IMR-90 (cell line): ENCODE data around the gene OSBPL8. TPM values are rescaled to one million over a fixed set of nuclear protein-coding genes. Genes with fewer than 3 reads are reported as not detected.

Experiments
- ATAC-seq: fragments of 200-7000 bp; cut with Tn5 transposase; 2 replicates; pipeline ENCODE4 v1.9.1; 2020; ENCODE audit warnings: low read depth, mild to moderate bottlenecking, moderate library complexity
- BruUV-seq: library from RNA; stranded (reverse); fragments of 400-500 nt; replicated peaks from 2 replicates; lab custom pipeline; 2021; lab: Mats Ljungman, UMichigan
- CTCF ChIA-PET: fragments of 300-600 bp; formaldehyde crosslinking; extraction: SDS; loops from one replicate; lab custom pipeline; 2021; ENCODE audit warnings: antibody characterized with exemption; lab: Yijun Ruan, JAX
- POLR2A ChIA-PET: fragments of 300-600 bp; sonication (Branson Sonifier 250); formaldehyde crosslinking; loops from one replicate; lab custom pipeline; 2022; ENCODE audit warnings: antibody characterized with exemption; ENCODE audit not compliant: unreplicated experiment; lab: Charles Lee
- DNase-seq: peaks from one replicate; pipeline ENCODE4 v3.0.0; 2013
- H2AFZ ChIP-seq: replicated peaks from 2 replicates; pipeline ENCODE3; 2013; ENCODE audit warnings: low read length, mild to moderate bottlenecking; ENCODE audit not compliant: poor library complexity
- H2AK5ac ChIP-seq: 2 replicates; pipeline ENCODE4 v1.6.1; 2013; ENCODE audit warnings: low read depth, low read length, inconsistent platforms
- H2AK9ac ChIP-seq: replicated peaks from 2 replicates; pipeline ENCODE3; 2013; ENCODE audit warnings: mild to moderate bottlenecking, low read depth, low read length, moderate library complexity; ENCODE audit not compliant: poor library complexity
- H2BK120ac ChIP-seq: 2 replicates; pipeline ENCODE4 v1.6.1; 2013; ENCODE audit warnings: low read depth, low read length, inconsistent platforms
- H2BK15ac ChIP-seq: 3 replicates; pipeline ENCODE4 v1.6.1; 2013; ENCODE audit warnings: low read depth, low read length, inconsistent platforms
- H2BK20ac ChIP-seq: 2 replicates; pipeline ENCODE4 v1.6.1; 2013; ENCODE audit warnings: low read depth, mild to moderate bottlenecking, inconsistent platforms, low read length, moderate library complexity
- H2BK5ac ChIP-seq: 2 replicates; pipeline ENCODE4 v1.6.1; 2013; ENCODE audit warnings: mild to moderate bottlenecking, low read depth, low read length, inconsistent platforms; ENCODE audit not compliant: poor library complexity, severe bottlenecking
- H3K14ac ChIP-seq: replicated peaks from 2 replicates; pipeline ENCODE4 v1.6.1; 2013; ENCODE audit warnings: low read depth, low read length, inconsistent platforms
- H3K18ac ChIP-seq: 2 replicates; pipeline ENCODE4 v1.6.1; 2013; ENCODE audit warnings: low read depth, low read length, control low read depth
- H3K23ac ChIP-seq: 2 replicates; pipeline ENCODE4 v1.6.1; 2013; ENCODE audit warnings: low read depth, low read length, inconsistent platforms
- H3K27ac ChIP-seq: 2 replicates; pipeline ENCODE4 v1.5.1; 2013; ENCODE audit warnings: mild to moderate bottlenecking, control low read depth, low read length; ENCODE audit not compliant: insufficient read depth
- H3K27me3 ChIP-seq: 2 replicates; pipeline ENCODE4 v1.6.1; 2013; ENCODE audit warnings: low read length; ENCODE audit not compliant: control insufficient read depth, insufficient read depth
- H3K36me3 ChIP-seq: 2 replicates; pipeline ENCODE4 v1.6.1; 2013; ENCODE audit warnings: low read length, mixed read lengths; ENCODE audit not compliant: control insufficient read depth, insufficient read depth
- H3K4ac ChIP-seq: 2 replicates; pipeline ENCODE4 v1.6.1; 2013; ENCODE audit warnings: low read depth, low read length, inconsistent platforms
- H3K4me1 ChIP-seq: 2 replicates; pipeline ENCODE4 v1.6.1; 2013; ENCODE audit warnings: low read length, mixed read lengths; ENCODE audit not compliant: control insufficient read depth, insufficient read depth
- H3K4me2 ChIP-seq: 2 replicates; pipeline ENCODE4 v1.6.1; 2013; ENCODE audit warnings: low read depth, mild to moderate bottlenecking, control low read depth, low read length, moderate library complexity
- H3K4me3 ChIP-seq: 2 replicates; pipeline ENCODE4 v1.5.1; 2013; ENCODE audit warnings: low read depth, mild to moderate bottlenecking, control low read depth, low read length, moderate library complexity; ENCODE audit not compliant: insufficient read depth
- H3K56ac ChIP-seq: 2 replicates; pipeline ENCODE4 v1.6.1; 2013; ENCODE audit warnings: low read length, inconsistent platforms; ENCODE audit not compliant: insufficient read depth; ENCODE audit errors: extremely low read depth
- H3K79me1 ChIP-seq, 2 experiments: 2 replicates each; pipeline ENCODE4 v1.6.1; 2013; ENCODE audit warnings: low read length in 2 of 2, inconsistent platforms in 1 of 2, low read depth in 1 of 2
- H3K9ac ChIP-seq: 2 replicates; pipeline ENCODE4 v1.6.1; 2013; ENCODE audit warnings: low read depth, low read length, control low read depth
- H3K9me1 ChIP-seq: 2 replicates; pipeline ENCODE4 v1.6.1; 2013; ENCODE audit warnings: low read length, inconsistent platforms; ENCODE audit not compliant: insufficient read depth
- H3K9me3 ChIP-seq: 2 replicates; pipeline ENCODE4 v1.6.1; 2013; ENCODE audit warnings: low read length; ENCODE audit not compliant: control insufficient read depth, insufficient read depth
- H4K20me1 ChIP-seq: 2 replicates; pipeline ENCODE4 v1.6.1; 2013; ENCODE audit warnings: low read length, inconsistent platforms; ENCODE audit not compliant: insufficient read depth
- H4K5ac ChIP-seq: 2 replicates; pipeline ENCODE4 v1.6.1; 2013; ENCODE audit warnings: mild to moderate bottlenecking, low read depth, low read length, control low read depth
- H4K8ac ChIP-seq, 2 experiments: 2 replicates each; pipeline ENCODE4 v1.6.1; 2013; ENCODE audit warnings: low read depth in 2 of 2, low read length in 2 of 2, control low read depth in 1 of 2, inconsistent platforms in 1 of 2
- H4K91ac ChIP-seq: 2 replicates; pipeline ENCODE4 v1.6.1; 2013; ENCODE audit warnings: low read depth, low read length, inconsistent platforms; ENCODE audit not compliant: insufficient read depth
- BHLHE40 ChIP-seq: fragments of 150-350 bp; IDR thresholded peaks from 2 replicates; pipeline ENCODE4 v1.6.1; 2016; ENCODE audit warnings: mild to moderate bottlenecking, low read depth, low read length
- CEBPB ChIP-seq: IDR thresholded peaks from 2 replicates; pipeline ENCODE4 v1.6.1; 2012; ENCODE audit warnings: low read depth, low read length, improper control_type of control experiment
- CHD1 ChIP-seq: IDR thresholded peaks from 2 replicates; pipeline ENCODE4 v1.6.1; 2012; ENCODE audit warnings: low read depth, low read length, improper control_type of control experiment
- FOS ChIP-seq: fragments of 150-350 bp; IDR thresholded peaks from 2 replicates; pipeline ENCODE4 v1.6.1; 2016; ENCODE audit warnings: low read depth, low read length
- MAFK ChIP-seq: IDR thresholded peaks from 2 replicates; pipeline ENCODE4 v1.6.1; 2012; ENCODE audit warnings: low read depth, low read length, improper control_type of control experiment
- MAZ ChIP-seq: IDR thresholded peaks from 2 replicates; pipeline ENCODE4 v1.6.1; 2012; ENCODE audit warnings: low read depth, mild to moderate bottlenecking, low read length, improper control_type of control experiment, moderate library complexity, borderline replicate concordance
- MXI1 ChIP-seq: IDR thresholded peaks from 2 replicates; pipeline ENCODE4 v1.6.1; 2012; ENCODE audit warnings: low read depth, mild to moderate bottlenecking, low read length, moderate library complexity, borderline replicate concordance
- NFE2L2 ChIP-seq: fragments of 150-350 bp; IDR thresholded peaks from 2 replicates; pipeline ENCODE4 v1.6.1; 2016; ENCODE audit warnings: low read depth, mild to moderate bottlenecking, low read length
- POLR2A ChIP-seq: IDR thresholded peaks from 2 replicates; pipeline ENCODE4 v1.6.1; 2012; ENCODE audit warnings: mild to moderate bottlenecking, low read depth, low read length
- RAD21 ChIP-seq: IDR thresholded peaks from 2 replicates; pipeline ENCODE4 v1.6.1; 2012; ENCODE audit warnings: low read length, improper control_type of control experiment
- RCOR1 ChIP-seq: IDR thresholded peaks from 2 replicates; pipeline ENCODE4 v1.6.1; 2012; ENCODE audit warnings: mild to moderate bottlenecking, low read length, improper control_type of control experiment; ENCODE audit not compliant: insufficient replicate concordance
- RFX5 ChIP-seq: IDR thresholded peaks from 2 replicates; pipeline ENCODE4 v1.8.0; 2012; ENCODE audit warnings: low read depth, mild to moderate bottlenecking, low read length, moderate library complexity
- SMC3 ChIP-seq: fragments of 150-350 bp; IDR thresholded peaks from 2 replicates; pipeline ENCODE4 v1.6.1; 2016; ENCODE audit warnings: low read depth, mild to moderate bottlenecking, antibody characterized with exemption, low read length, moderate library complexity
- WGBS, 2 experiments: methylation state at CpG; one replicate each; pipeline versions ENCODE4 v1.1.5 to v1.1.7; 2013; ENCODE audit warnings: missing lambda C conversion rate in 2 of 2; ENCODE audit not compliant: insufficient read length in 1 of 2; ENCODE audit errors: extremely low coverage in 2 of 2; 5-methylcytosine and 5-hydroxymethylcytosine counted together
- dilution Hi-C: fragments of 300-500 bp; cut with HindIII; formaldehyde crosslinking; loops from one replicate; pipeline ENCODE4 v1.14.3; 2018; ENCODE audit warnings: low sequenced_read_pairs; ENCODE audit not compliant: unreplicated experiment
- in situ Hi-C: fragments of 300-500 bp; cut with MboI; formaldehyde crosslinking; loops from 3 replicates; pipeline ENCODE4 v1.14.3; 2019; ENCODE audit warnings: low sequenced_read_pairs, inconsistent platforms, mixed read lengths
- intact Hi-C: fragments of 100-400 bp; cut with micrococcal nuclease; formaldehyde crosslinking; loops from 2 replicates; pipeline ENCODE4 v1.10.0; 2022
- polyA plus RNA-seq, 3 experiments: library from polyadenylated mRNA; depleted of rRNA; stranded (reverse); fragments of >200 nt; gene quantifications; 2 replicates each; pipeline ENCODE4 v1.2.3, GENCODE V29; 2012; ENCODE audit warnings: low replicate concordance in 1 of 3
- total RNA-seq: library from RNA; depleted of rRNA; stranded (reverse); fragments of >200 nt; gene quantifications from 2 replicates; pipeline ENCODE4 v1.2.3, GENCODE V29; 2012
- TF ChIP-seq, protein P1 (sequence below): fragments of 150-350 bp; IDR thresholded peaks from 2 replicates; pipeline ENCODE4 v1.6.1; 2017; ENCODE audit warnings: mild to moderate bottlenecking, antibody characterized with exemption, low read length, low read depth
- TF ChIP-seq, protein P2 (sequence below): conservative IDR thresholded peaks from 2 replicates; pipeline ENCODE4 v1.5.1; 2012; ENCODE audit warnings: mild to moderate bottlenecking, low read depth, low read length, improper control_type of control experiment
- TF ChIP-seq, protein P3 (sequence below): fragments of 150-350 bp; IDR thresholded peaks from 2 replicates; pipeline ENCODE4 v1.6.1; 2016; ENCODE audit warnings: low read depth, mild to moderate bottlenecking, low read length, moderate library complexity, borderline replicate concordance

The OSBPL8 gene
- total and polyA plus RNA-seq, 2 of the 4 experiments (the other 2 are of a cell fraction) = 17.8 to 24.2 TPM

DNA sequence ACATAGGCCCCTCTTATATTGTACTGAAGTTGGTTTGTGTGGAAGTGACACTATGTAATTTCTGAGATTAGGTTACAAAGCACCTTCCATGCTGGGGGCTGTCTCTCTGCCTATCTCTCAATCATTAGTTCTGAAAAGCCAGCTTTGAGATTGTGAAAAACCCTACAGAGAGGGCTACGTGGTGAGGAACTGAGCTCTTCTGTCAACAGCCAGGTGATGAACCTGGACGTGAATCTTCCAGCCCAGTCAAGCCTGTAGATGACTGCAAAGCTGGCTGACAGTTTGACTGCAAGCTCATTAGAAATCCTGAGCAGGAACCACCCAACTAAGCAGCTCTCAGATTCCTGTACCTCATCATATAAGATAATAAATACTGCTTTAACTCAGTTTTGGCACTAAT lies 175.0 kb downstream of the OSBPL8 start:
- in situ Hi-C loops (no loop called here), intact Hi-C loops (no loop called here), dilution Hi-C loops (no loop called here)
- no peak overlapping the region for H3K18ac ChIP-seq
- no peak overlapping the region for H2BK120ac ChIP-seq
- BruUV-seq = no TSS peak
- no peak overlapping the region for H4K5ac ChIP-seq
- peaks cover 9% of the 10 kb centered on the region for H3K36me3 ChIP-seq
- peaks cover 3 to 4% of the 10 kb centered on the region in 2 experiments; a peak in 1 of 4 replicates for H3K79me1 ChIP-seq
- DNase-seq = no peak
- no peak overlapping the region for H3K14ac ChIP-seq
- POLR2A ChIA-PET = no interaction called here
- H3K4ac ChIP-seq = no peak overlapping the region
- CTCF ChIA-PET = no interaction called here
- no peak overlapping the region for H2AFZ ChIP-seq
- peaks cover 6% of the 10 kb centered on the region; the same call in 1 of the 2 replicates for H3K9me1 ChIP-seq
- H3K23ac ChIP-seq = no peak overlapping the region
- no peaks in the 10 kb centered on the region for H4K20me1 ChIP-seq
- no peak overlapping the region for H4K8ac ChIP-seq
- no peak overlapping the region for H2BK15ac ChIP-seq
- 100% methylated on average over 1 of the region's 2 CpGs; no CpG with 5 or more reads in 1 of the 2 experiments for WGBS, 2 experiments
- TF ChIP-seq POLR2A (no peak), SMC3 (no peak), CEBPB (no peak), MAFK (no peak), RCOR1 (no peak), MXI1 (no peak), FOS (no peak), NFE2L2 (no peak), RFX5 (no peak), MAZ (no peak), CHD1 (no peak), RAD21 (no peak), BHLHE40 (no peak)
- TF ChIP-seq, protein P1, sequence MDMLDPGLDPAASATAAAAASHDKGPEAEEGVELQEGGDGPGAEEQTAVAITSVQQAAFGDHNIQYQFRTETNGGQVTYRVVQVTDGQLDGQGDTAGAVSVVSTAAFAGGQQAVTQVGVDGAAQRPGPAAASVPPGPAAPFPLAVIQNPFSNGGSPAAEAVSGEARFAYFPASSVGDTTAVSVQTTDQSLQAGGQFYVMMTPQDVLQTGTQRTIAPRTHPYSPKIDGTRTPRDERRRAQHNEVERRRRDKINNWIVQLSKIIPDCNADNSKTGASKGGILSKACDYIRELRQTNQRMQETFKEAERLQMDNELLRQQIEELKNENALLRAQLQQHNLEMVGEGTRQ = no peak
- TF ChIP-seq, protein P2, sequence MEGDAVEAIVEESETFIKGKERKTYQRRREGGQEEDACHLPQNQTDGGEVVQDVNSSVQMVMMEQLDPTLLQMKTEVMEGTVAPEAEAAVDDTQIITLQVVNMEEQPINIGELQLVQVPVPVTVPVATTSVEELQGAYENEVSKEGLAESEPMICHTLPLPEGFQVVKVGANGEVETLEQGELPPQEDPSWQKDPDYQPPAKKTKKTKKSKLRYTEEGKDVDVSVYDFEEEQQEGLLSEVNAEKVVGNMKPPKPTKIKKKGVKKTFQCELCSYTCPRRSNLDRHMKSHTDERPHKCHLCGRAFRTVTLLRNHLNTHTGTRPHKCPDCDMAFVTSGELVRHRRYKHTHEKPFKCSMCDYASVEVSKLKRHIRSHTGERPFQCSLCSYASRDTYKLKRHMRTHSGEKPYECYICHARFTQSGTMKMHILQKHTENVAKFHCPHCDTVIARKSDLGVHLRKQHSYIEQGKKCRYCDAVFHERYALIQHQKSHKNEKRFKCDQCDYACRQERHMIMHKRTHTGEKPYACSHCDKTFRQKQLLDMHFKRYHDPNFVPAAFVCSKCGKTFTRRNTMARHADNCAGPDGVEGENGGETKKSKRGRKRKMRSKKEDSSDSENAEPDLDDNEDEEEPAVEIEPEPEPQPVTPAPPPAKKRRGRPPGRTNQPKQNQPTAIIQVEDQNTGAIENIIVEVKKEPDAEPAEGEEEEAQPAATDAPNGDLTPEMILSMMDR = no peak
- TF ChIP-seq, protein P3, sequence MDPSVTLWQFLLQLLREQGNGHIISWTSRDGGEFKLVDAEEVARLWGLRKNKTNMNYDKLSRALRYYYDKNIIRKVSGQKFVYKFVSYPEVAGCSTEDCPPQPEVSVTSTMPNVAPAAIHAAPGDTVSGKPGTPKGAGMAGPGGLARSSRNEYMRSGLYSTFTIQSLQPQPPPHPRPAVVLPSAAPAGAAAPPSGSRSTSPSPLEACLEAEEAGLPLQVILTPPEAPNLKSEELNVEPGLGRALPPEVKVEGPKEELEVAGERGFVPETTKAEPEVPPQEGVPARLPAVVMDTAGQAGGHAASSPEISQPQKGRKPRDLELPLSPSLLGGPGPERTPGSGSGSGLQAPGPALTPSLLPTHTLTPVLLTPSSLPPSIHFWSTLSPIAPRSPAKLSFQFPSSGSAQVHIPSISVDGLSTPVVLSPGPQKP = no peak
- H4K91ac ChIP-seq = no peak overlapping the region
- no peak overlapping the region for H2BK20ac ChIP-seq
- no peaks in the 10 kb centered on the region for H3K4me1 ChIP-seq
- H3K4me2 ChIP-seq = no peak overlapping the region
- no peak for ATAC-seq
- no peak overlapping the region for H3K56ac ChIP-seq
- H3K27me3 ChIP-seq = no peaks in the 10 kb centered on the region
- no peak overlapping the region for H2AK5ac ChIP-seq
- no peak overlapping the region for H3K9ac ChIP-seq
- H2AK9ac ChIP-seq = no peak overlapping the region
- H2BK5ac ChIP-seq = no peak overlapping the region
- no peak overlapping the region for H3K4me3 ChIP-seq
- no peaks in the 10 kb centered on the region for H3K9me3 ChIP-seq
- H3K27ac ChIP-seq = no peak overlapping the region
